Measurements from ENCODE around the gene NXPH1. TPM values are rescaled to one million over a fixed set of nuclear protein-coding genes. Genes with fewer than 3 reads are reported as not detected.

The NXPH1 gene
- total and polyA plus RNA-seq, 2 experiments from 2014 or later = 0.45 to 3.0 TPM

- no peak for DNase-seq (ENCODE audit: low spot score)
Observed at GRCh38 chr7:8751557-8752231, 318.3 kb downstream of the NXPH1 start.

More at GRCh38 chr7:8751557-8752231, 318.3 kb downstream of the NXPH1 start:
- no peak overlapping the region for H3K4me3 Mint-ChIP-seq
- Histone ChIP-seq H3K4me2 (no peak overlapping the region), H3F3A (replicated peaks; ENCODE audit: low read depth) (no peaks in the 10 kb centered on the region), H3K9me2 (ENCODE audit: insufficient read depth) (no peaks in the 10 kb centered on the region), H3K4me3 (no peak overlapping the region), H3K36me3 (ENCODE audit: insufficient read depth) (no peaks in the 10 kb centered on the region), H3K27ac (ENCODE audit: low read depth) (no peak overlapping the region), H3K79me2 (replicated peaks; ENCODE audit: insufficient read depth) (no peaks in the 10 kb centered on the region), H3K4me1 (ENCODE audit: insufficient read depth) (no peaks in the 10 kb centered on the region), H2AFZ (no peak overlapping the region), H4K20me1 (replicated peaks; ENCODE audit: insufficient read depth) (no peaks in the 10 kb centered on the region), H3K27me3 (ENCODE audit: insufficient read depth) (no peaks in the 10 kb centered on the region)
- no peak for ATAC-seq
- H3K4me1 Mint-ChIP-seq = peaks cover 5% of the 10 kb centered on the region; the same call in 2 of the 3 replicates
- no peaks in the 10 kb centered on the region for H3K27me3 Mint-ChIP-seq (ENCODE audit: insufficient read depth, low read depth, poor library complexity)
- TF ChIP-seq ZNF331 (CRISPR knock-in tag; IDR thresholded peaks at IDR 0.05; ENCODE audit: low read depth) (no peak), CREB1 (CRISPR knock-in tag; IDR thresholded peaks at IDR 0.05; ENCODE audit: low read depth) (no peak), EZH2phosphoT487 (IDR thresholded peaks at IDR 0.05; ENCODE audit: unreplicated experiment) (no peak), POLR2AphosphoS5 (IDR thresholded peaks at IDR 0.05; ENCODE audit: low read depth) (no peak), EZH2 (IDR thresholded peaks at IDR 0.05; ENCODE audit: low read depth, unreplicated experiment) (no peak), ZNF462 (CRISPR knock-in tag; IDR thresholded peaks at IDR 0.05) (no peak), STAT1 (IDR thresholded peaks at IDR 0.05; ENCODE audit: unreplicated experiment) (no peak), CTCF (conservative IDR thresholded peaks at IDR 0.05; ENCODE audit: low read depth in 2 of 2) (no peak), JUNB (IDR thresholded peaks at IDR 0.05; ENCODE audit: unreplicated experiment) (no peak), REST (IDR thresholded peaks at IDR 0.05; ENCODE audit: unreplicated experiment) (no peak), ZNF114 (CRISPR knock-in tag; IDR thresholded peaks at IDR 0.05) (no peak), NANOG (IDR thresholded peaks at IDR 0.05; ENCODE audit: borderline replicate concordance) (no peak), ETS1 (IDR thresholded peaks at IDR 0.05) (no peak)
- 0 out of 2 replicates have a peak overlapping the region, but pooled peaks have one; percentile 24 for H3K27ac Mint-ChIP-seq
- H3K36me3 Mint-ChIP-seq (ENCODE audit: low read depth) = no peaks in the 10 kb centered on the region
- H3K9me3 Mint-ChIP-seq = no peaks in the 10 kb centered on the region
